Activated CD4-positive, alpha-beta T cell treated with anti-CD3 and anti-CD28 coated beads, Interleukin-10, Interleukin-2, amounts not matched to agents 100 ng/mL and 50 ng/mL, durations not matched to agents 16 hours and 8 hours (primary cell): ENCODE measurements around the gene TUG1.

Source experiments
- DNase-seq: peaks from one replicate; pipeline ENCODE4 v3.0.0-alpha.2; 2020

TUG1 gene

DNA sequence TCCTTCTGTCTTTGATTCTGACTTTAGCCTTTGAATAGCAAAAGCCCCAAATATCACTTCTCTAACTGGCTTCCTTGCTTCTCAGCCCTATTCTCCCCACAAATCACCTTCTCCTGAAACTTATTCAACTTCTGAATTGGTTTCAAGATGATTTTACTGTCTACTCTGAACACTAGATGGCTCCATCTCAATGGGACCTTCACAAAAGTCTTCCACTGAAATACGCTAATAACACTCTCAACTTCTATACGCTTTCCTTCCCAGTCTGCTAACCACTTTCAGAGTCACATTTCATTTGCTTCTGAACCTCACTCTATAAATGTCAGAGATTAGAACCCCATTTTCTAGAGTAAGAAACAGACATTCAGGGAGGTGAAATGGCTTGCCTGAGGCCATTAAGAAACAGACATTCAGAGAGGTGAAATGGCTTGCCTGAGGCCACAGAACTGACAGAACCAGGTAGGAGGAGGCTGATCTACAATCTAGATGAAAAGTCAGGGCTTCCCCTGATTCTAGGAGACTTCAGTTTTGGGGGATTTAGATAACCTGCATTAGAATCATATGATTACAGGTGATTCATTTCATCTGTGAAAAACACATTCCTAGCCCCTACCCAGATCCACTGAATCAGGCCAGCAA is 21.1 kb upstream of the TUG1 start:
- DNase-seq: peak; percentile 23

DNA sequence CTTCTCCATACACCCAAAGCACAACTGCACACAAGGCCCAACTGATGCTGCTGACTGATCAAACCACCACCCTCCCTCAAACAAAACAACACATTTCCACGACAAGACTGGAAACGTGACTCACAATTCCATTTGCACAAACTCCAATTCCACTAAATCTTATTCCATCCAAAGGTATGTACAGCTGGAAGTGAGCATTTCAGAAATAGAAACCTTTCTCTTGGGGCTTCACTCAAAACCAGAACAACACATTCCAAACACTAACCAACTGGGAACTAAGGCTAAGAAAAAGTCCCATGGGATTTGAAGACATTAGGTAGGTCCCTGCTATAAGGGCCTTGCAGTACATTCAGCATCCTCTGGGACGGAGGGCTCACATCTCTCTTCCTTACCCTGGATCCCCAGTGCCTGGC is 20.1 kb upstream of the TUG1 start:
- DNase-seq: no peak

DNA sequence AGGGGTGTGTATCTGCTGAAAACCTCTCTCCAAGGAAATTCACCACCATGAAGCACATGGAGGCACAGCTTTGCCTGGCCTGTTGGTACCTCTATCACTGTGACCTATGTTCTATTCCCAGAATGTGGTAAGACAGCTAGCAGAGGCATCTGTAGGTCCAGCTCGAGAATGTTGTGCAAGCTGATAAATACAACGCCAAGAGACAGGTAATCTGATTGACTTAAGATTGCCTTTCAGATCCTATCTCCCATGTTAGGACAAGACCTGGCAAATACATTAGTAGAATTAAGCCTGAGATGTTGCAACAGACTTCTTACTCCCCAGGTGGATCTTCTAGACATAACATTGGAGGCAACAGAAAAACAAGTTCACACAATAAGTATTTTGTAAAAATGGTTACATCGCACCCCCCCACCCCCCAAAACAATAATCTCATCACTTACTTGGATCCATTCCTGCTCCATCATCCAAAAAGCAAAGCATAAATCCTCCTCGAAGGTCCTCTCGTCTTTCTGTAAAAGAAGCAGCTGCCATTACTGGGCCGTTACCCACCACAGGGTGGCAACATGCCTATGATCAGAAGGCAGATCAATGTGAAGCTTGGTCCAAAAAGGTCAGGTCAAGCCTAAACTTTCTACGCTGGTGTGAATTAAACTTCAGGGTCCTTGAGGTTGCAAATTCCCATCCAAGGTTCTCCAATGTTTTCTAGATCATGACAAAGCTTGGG is 19.0 kb upstream of the TUG1 start:
- no peak for DNase-seq

DNA sequence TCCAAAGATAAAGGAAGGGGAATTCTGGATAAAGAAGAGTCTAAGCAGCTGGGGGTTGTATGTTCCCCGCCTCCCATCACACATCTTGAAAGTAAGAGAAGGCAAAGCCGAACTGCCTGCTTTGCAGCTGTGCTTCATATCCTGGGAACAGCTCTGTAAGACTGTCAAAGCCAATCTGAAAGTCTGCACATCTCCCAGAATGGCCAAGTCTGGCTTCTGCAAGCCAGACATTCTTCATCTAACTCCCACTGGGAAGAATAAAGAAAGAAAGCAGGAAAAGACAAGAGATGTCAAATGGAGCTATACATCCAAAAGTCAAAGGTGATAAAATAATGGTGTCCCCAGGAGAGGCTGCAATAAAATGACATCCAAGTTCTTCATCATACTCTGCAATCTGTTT is 15.9 kb upstream of the TUG1 start:
- no peak for DNase-seq

DNA sequence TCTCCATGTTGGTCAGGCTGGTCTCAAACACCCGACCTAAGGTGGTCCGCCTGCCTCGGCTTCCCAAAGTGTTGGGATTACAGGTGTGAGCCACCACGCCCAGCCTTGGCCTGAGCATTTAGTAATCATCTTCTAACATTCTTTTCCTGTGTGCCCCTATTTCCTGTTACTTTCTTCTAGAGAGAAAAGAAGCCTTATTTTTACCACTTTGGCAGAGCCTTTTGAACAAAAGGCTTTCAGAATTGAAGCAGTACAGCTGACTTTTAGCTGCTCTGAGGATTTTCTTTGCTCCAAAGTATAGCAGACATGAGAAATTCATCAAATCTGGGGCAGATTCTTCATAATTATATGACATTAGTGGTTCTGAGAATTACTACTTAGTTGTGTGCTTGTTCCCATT is 13.9 kb upstream of the TUG1 start:
- DNase-seq: no peak

DNA sequence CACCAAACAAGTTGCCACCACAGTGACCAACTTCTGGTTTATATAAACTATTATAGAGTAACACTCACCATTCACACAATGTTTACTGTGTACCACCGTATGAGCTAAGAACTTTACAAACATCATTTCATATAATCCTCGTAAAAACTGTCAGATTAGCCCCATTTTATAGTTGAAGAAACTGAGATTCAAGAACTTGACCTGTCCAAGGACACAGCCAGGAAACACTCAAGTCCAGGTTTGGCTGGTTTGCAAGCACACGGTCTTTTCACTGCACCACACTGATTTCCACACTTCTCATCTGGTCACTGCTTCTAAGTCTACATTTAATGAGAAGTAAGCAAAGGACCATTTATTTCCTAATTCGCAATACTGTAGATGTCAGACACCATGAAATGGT is 4.2 kb upstream of the TUG1 start:
- DNase-seq: no peak

DNA sequence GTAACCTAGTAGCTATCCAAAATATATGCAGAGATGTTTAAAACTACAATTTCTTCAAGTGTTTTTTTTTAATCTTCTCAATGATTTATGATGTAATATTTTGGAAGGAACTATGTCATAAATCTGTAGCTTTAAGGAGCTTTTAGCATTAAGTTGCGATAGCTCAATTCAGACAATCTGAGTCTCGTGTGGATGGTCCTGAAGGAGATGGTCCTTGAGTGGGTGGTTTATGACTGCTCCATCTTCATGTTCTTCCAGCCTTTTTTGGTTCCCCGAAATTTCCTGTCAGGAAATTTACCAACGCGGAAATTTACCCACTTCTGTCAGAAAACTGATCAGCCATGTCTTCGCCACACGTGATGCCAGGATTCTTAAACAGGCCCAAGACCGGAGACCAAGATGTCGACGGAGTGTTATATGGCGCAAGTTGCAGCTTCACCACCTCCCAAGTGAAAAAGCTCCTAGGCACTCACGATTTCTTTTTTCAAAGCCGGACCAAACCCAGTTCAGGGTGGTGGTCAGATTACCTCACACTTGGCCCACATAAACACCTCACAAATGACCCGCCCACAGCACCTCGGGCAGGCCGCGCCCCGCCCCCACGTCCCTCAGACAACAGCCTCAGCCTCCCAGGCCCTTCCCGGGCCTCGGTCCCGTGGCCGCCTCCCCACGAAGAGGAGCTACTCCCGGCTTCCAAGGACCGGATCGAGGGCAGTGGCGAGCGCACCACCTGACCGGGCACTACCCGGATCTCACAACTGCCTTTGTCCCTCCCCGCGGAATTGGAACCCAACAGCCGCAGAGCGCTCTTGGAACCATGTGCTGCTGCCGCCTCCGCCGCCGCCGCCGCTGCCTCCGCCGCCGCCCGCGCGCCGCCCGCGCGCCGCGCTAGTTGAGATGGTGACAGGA is 796 bp upstream of the TUG1 start, which contains the start of gene MORC2:
Gene MORC2, minus strand, starts transcription at position 760 of the 909 bp plus-strand sequence. CDS start 885 bp downstream, outside the sequence.
- no peak for DNase-seq

DNA sequence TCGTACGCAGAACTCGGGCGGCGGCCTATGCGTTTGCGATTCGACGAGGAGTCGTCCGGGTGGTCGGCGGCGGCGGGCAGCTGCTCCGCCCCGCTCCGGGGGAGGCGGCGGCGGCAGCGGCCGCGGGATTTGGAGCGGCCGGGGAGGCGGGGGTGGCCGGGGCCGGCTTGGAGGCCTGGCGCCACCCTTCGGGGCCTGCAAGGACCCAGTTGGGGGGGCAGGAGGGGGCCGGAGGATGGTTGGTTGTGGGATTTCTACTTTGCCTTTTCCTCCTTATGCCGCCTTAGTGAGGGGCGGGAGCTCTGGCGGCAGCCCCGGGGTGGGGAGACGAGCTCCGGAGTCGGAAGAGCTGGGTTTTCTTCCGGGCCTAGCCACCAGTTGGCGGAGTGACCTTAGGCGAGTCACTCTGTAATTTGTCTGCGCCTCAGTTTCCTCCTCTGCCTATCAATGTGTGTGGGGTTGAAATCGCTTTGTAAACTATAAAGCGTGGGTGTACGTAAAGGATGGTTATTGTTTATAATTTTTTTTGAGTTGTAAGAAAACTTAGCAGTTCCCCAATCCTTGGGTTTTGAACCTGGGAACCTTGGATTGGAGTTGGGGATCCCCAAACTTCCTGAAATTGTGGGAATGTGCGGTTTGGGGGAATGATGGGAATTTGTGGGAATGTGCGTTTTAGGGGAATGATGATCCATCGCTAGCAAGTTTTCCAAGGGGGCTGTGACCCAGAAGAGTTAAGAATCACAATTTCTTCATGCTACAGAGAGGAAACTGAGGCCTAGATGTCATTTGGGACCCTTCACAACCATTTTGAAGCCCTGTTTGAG is 679 bp downstream of the TUG1 start:
- peak; percentile 50 for DNase-seq

DNA sequence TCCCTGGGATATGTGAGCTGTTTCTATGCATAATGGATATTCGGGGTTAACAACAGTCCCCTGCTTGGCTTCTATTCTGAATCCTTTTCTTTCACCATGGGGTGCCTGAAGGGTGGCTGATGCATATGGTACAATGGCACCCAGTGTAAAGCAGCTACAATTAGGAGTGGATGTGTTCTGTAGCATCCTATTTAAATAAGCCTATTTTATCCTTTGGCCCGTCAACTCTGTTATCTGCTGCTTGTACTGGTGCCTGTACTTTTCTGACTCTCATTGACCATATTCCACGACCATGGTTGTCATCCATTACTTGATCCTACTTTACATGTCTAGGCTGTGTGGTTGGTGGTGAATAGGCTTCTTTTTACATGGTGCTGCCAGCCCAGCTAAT is 1.3 kb downstream of the TUG1 start:
- no peak for DNase-seq

DNA sequence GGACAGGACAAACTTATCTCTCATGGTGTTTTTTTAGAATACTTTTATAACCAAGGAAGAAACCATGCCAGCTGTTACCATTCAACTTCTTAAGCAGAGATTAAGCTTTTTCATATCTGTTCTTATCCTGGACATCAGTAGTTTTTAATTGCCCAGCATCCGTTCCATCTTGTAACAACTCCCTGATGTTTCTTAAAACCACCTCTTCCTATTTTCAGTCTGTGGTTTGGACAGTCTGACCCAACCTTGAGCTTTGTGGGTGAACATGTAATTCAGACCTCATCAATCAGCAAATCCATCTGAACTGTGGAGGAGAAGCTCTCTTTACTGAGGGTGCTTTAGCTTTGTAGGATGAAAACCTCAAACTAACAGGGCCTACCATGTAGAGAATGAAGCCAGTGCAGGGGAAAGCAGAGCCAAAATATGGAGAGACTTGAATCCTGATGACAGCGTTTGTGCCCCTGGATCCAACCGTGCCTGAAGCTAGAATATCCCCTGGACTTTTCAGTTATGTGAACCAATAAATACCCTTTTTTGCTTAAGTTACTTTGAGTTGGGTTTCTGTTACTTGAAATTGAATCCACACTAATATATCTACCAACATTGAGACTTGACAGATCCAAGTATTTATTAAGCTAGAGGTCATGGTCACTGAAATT is 9.4 kb downstream of the TUG1 start:
- DNase-seq: no peak

DNA sequence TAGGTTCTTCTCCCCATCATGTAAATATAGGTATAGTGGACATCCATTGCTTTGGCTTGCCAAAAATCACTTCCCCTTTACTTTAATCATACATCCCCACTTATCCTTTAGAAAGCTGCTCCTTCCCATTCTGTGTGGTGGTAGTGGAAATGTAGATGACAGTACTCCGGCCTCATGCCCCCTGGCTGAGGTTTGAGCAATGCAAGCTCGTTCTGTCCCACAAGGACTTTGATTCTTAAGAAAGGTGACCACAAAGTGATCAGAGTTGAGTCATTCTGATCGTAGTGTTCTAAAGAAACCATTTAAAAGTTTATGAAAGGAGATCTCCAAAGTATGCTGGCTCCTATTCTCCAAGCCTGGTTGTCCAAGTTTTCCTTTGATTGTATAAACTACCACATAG is 10.9 kb downstream of the TUG1 start:
- peak; percentile 5 for DNase-seq

DNA sequence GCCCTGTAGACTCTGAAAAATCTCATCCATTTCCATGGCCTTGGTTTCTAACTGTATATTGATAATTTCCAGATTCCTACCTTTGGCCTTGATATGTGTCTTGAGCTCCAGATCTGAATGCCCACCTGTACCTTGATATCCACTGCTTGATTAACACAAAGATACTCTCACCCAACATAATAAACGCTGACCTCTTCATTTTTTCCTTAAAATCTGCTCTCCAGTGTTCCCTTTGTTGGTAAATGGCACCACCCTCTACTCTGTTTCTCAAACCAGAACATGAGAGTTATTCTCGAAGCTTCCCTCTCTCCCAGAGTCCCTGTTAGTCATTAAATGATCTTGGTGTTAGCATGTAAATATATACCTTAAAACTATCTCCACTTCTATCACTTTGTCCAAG is 13.4 kb downstream of the TUG1 start:
- DNase-seq: no peak

DNA sequence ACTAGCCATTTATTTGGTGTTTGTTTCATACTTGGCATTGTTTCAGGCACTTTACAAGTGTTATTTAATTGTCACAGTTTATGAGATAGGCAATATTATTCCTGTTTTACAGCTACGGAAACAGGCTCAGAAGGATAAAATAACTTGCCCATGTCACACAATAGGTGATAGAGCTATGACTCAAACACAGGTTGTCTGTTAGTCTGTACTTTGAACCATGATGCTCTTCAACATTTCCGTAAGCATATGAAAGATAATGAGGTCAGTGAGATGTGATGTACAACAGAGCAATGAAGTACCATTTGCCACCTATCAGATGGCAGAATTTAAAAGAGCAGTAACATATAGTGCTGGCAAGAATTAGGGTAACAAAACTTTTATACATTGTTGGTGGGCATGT is 15.3 kb downstream of the TUG1 start:
- no peak for DNase-seq

DNA sequence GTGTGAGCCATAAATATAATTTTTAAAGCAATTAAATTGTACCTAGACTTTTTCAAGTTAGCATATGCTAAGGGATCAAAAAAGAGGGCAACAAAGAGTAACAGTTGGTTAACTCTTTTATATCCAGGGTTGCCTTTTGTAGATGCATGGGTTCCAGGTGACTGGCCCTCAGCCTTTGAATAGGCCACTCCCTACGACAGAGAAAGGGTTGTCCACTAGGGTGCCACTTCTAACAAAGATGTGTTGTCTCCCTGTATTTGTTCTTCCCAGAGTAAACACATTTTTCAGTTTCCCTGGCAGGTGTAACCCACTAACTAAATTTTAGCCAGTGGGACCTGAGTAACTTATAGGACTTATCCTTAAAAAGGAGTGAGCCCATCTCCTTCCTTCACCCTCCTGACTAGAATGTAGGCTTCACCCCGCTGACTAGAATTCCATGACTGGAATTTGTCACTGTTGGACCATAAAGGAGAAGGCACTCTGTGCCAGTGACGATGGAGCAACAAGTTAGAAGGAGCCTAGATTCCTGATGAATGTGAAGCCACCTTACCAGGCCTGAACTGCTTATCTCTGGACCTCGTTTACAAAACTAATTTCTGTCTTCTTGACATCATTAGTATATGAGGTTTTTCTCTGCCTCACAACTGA is 16.6 kb downstream of the TUG1 start:
- no peak for DNase-seq

DNA sequence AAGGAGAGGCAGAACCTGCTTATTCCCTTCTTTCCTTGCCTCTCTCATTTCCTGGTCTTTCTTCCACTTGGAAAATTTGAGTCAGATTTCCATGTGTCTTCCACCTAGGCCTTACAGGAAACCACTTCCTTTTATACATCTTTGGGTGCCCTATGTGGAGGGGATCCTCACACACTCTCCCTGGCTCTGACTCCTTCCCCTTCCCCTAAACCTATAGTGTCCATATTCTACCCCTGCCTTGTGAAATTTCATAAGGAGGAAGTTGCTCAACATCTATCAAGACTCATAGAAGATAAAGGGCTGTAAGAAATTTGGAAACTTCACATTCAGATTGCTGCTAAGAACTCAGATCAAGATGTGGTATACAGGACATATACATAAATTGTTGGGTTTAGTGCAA is 20.4 kb downstream of the TUG1 start:
- no peak for DNase-seq

DNA sequence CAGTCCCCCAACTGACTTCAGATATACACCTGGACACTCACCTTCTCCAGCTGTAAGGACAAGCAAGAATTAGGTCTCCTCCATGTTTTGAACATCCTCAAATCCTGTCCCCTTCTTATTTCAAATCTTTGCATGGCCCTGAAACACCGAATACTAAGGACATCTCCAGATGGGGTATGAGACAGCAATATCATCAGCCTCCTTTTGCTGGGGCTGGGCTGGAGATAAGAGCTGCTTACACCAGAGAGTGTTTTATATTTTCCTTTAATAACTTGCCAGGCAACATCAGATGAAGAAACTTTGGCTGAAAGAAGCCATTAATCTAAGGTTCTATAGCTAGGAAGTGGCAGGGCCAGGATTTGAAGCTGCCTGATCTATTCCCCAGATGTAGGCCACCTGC is 21.6 kb downstream of the TUG1 start:
- no peak for DNase-seq

DNA sequence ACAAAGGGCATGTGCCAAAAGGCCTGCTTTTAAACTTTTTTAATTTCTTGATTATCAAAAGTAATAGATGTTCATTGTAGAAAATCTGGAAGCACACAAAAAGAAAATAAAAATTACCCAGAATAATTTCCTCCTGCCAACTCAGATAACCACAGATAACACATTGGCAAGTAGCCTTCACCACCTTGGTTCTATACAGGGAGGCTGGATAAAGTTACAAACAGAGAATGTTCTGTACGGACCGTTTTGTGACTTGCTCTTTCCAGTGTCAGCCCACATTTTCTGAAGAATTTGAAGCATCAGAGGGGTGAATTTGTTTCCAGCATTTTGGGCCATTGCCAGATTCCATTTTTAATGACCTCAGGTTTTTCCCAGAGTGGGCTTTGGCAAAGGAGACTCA is 23.5 kb downstream of the TUG1 start:
- no peak for DNase-seq

DNA sequence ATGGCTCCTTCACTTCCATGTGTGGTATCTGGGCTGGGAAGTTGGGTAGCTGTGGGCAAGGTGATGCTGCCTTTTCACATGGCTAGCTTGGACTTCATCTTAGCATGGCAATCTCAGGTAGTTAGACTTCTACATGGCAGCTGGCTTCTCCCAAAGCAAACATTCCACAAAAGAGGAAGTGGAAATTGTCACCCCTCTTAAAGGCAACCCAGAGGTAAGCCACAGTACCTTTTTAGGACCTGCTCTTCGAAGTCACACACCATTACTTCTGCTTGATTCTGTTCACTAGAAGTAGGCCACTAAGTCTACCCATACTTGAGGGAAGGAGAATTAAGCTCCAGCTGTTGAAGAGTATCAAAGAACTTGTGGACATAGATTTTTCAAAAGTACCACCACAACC is 25.9 kb downstream of the TUG1 start:
- no peak for DNase-seq

DNA sequence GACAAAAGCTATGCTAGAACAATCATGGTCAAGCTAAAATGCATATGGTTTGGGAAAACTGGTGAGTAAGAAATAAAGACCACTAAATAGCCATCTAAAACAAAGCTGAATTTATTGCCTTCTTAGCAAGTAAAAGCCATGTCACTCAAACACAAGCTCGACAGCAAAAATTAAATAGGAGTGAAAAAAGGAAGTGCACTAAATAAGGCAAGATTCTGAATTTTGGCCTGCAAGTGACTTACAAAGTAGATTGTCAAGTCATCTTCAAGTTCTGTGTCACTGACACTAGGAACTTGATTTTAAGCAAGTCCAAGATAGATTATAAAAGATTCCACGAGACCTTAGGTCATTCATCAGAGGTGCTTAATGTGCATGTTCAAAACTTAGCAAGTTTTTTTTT is 27.4 kb downstream of the TUG1 start:
- no peak for DNase-seq

DNA sequence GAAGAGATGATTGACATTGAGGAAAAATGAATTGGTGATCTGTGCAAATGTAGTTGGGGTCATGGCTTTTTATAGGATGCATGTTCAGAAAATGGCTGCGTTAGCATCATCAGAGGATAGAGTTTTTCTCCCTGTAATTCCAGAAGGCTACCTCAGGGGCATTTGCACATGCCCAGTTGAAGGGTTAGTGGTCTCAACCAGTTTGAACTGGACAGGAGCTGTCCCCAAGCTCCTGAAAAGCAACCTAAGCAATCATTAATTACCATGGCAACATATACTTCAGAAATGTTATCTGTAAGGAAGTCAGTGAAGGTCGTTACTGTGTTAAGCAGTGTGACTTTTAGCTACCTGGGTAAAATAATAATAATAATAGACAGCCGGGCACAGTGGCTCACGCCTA is 29.3 kb downstream of the TUG1 start:
- no peak for DNase-seq

DNA sequence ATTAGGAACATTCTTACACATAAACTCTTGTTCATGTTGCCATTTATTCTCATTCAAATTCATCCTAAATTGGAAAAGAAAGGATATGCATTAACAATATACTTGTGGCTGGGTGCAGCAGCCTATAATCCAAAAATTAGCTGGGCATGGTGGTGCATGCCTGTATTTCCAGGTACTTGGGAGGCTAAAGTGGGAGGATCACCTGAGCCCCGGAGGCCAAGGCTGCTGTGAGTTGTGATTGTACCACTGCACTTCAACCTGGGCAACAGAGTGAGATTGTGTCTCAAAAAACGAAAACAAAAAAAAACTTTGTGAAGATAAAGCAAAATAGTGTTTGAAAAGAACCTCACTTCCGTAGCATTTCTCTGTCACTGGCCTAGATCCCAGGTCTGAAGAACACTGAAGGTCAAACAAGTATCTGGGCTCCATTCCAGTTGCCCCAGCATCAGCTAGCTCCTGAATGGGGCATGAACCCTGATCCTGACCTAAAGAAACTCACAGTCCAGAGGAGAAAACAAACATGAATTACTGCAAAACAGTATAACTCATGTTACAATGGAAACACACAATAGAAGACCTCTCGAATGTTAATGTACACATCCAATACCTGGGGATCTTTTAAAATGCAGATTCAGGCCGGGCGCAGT is 32.2 kb downstream of the TUG1 start:
- no peak for DNase-seq
